NCI-H1930 (cell line): ENCODE data around the gene SRGAP3.
"Not testable (repeated sequence)": the region's sequence is repeated elsewhere in the genome, so short reads cannot be mapped to it uniquely, and the experiment has no call there.

Experiments used
- DNase-seq, 2 experiments: peaks; one replicate each; lab custom pipeline; 2025; lab: John Stamatoyannopoulos, UW

Gene SRGAP3

GRCh38 chr3:9249273-9250192, at the start of gene SRGAP3:
TSS of gene SRGAP3 (minus strand) at chr3:9249646. CDS start at chr3:9248951, 695 bp downstream.
- DNase-seq: peak; percentile 44 to 61

- no peak for DNase-seq
These were observed 48.8 kb upstream of the SRGAP3 start for GRCh38 chr3:9298236-9298635.

GRCh38 chr3:9296241-9296640, 46.8 kb upstream of the SRGAP3 start:
- DNase-seq: peak; percentile 20 to 52

DNA sequence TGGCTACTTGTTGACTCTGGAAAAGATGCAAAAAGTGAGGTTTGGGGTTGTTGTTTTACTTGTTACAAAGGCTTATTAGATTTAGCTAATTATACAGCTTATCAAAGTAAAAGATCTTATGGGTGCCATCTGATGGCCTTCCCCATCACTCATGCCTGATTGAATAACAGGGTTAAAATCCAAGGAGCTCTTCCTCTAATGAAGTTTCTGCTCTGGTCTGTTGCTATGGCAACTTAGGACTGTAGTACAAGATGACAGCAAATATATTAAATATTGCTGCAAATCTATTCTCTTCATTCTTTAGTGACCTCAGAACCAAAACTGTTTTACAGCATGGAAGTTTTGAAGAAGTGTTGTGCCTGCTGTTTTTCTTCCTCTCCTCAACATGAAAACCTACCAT, 45.6 kb upstream of the SRGAP3 start:
- no peak for DNase-seq

DNA sequence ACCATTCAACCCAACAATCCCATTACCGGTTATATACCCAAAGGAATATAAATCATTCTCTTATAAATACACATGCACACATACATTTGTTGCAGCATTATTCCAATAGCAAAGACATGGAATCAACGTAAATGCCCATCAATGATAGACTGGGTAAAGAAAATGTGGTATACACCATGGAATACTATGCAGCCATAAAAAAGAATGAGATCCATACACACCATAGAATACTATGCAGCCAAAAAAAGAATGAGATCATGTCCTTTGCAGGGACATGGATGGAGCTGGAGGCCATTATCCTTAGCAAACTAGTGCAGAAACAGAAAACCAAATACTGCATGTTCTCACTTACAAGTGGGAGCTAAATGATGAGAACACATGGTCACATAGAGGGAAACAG, 44.5 kb upstream of the SRGAP3 start:
- not testable (repeated sequence) for DNase-seq

- peak; percentile 57 to 80 for DNase-seq
These were observed 43.6 kb upstream of the SRGAP3 start for GRCh38 chr3:9293076-9293475.

DNA sequence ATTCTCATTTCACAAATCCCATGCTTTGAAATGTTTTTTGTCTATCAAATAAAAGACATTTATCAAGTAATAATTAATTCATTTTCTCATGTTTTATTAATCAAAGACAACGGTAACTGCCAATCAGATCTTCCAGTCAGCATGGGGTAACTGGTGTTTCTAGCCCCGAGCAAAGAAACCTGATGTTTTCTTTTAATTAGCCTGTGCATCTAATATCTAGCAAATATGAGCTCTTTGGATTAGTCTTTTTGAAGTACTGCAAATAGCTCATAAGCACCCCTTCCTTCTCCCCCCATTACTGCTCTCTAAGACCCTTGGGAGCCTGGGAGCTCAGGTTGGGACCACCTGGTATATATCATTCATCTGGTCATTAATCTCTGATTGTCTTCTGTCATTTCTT, 43.1 kb upstream of the SRGAP3 start:
- peak in 1 of 2 experiments; percentile 57 for DNase-seq

GRCh38 chr3:9291821-9292410, 42.5 kb upstream of the SRGAP3 start:
- DNase-seq: peak in 1 of 2 experiments; percentile 20

DNA sequence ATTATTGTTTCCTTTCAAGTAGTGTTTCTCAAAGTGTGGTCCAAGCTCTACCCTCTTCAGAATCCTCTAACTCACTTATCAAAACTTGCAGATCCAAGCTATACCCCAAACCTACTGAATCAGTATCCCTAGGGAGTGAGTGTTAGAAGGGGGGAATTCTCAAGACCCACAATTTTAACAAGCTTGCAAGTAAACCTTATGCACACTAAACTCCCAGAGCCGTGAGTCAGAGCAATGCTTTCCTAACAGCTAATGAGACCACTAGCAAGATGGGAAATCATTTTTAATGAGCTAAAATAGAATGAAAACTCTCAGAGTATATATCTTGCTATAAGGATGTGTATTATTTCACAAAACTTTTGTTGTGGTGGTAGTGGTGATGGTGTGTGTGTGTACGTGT, 41.1 kb upstream of the SRGAP3 start:
- DNase-seq: no peak

GRCh38 chr3:9281533-9281932, 32.1 kb upstream of the SRGAP3 start:
- DNase-seq: not testable (repeated sequence)

- no peak for DNase-seq
These were observed 31.2 kb upstream of the SRGAP3 start for GRCh38 chr3:9280451-9281219.

- DNase-seq: no peak
These were observed 30.5 kb upstream of the SRGAP3 start for GRCh38 chr3:9279966-9280365.

GRCh38 chr3:9278498-9278897, 29.1 kb upstream of the SRGAP3 start:
- DNase-seq: no peak

GRCh38 chr3:9278085-9278484, 28.6 kb upstream of the SRGAP3 start:
- DNase-seq: no peak

DNA sequence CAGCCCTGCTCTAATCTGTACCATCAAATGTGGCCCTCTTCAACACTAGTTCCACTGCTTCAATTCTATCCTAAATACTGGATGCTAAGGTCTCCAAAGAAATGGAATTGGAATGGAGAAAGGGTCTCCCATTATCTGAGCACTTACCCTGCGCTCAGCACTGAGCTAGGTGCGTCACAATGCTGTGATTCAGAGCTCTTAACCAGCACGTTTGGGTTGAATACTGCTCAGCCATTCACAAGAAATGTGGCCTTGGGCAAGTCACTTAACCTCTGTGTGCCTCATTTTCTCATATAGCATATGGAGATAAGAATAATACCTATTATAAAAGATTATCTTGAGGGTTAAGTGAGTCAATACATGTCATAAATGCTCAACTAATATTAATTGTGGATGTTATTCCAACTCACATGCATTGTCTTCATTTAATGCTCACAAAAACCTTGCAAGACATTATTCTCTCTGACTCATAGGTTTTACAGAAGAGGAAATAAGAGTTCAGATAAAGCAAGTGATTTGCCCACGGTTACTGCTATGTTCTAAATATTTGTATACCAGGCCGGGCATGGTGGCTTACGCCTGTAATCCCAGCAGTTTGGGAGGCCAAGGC, 27.4 kb upstream of the SRGAP3 start:
- DNase-seq: no peak

GRCh38 chr3:9271903-9272302, 22.5 kb upstream of the SRGAP3 start:
- DNase-seq: no peak

DNA sequence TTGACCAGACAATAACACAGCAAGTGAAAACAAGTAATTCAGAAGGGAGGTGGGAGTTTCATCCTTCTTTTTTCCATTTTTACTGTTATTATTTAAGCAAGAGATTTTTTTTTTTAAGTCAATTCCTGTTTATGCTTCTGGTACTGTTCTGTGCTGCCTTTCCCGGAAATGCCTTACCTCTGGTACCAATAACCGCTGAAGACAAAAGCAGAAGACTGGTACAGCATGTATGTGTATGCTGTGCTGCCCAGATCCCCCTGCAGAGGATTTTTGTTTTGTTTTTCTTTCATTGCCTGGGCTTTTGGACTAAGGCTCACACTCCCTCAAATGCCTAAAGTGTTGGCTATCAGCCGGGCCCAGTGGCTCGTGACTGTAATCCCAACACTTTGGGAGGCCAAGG, 21.3 kb upstream of the SRGAP3 start:
- no peak for DNase-seq

DNA sequence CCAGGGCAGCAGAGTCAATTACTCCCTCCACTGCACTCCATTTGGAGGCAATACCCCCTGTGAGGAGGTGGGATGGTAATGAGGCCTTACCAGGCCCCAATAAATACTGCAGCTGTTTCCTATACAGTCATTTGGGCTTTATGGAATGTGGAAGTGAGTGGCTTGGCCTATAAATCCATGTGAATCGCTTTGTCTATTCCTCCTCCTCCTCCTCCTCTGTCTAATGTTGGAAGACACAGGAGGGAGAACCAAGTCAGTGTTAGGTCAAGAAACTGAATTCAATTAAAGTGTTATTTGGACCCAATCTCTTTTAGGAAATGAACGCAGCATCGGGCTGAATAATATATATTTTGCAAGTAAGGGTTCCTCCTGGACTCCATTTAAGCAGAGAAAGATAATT, 17.3 kb upstream of the SRGAP3 start:
- no peak for DNase-seq

DNA sequence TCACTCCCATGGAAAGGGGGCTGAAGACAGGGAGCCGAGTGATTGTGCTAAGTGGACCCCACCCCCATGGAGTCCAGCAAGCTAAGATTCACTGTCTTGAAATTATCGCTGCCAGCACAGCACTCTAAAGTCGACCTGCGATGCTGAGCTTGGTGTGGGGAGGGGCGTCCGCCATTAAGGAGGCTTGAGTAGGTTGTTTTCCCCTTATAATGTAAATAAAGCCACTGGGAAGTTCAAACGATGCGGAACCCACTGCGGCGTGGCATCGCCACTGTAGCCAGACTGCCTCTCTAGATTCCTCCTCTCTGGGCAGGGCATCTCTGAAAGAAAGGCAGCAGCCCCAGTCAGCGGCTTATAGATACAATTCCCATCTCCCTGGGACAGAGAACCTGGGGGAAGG, 10.9 kb upstream of the SRGAP3 start:
- DNase-seq: no peak

DNA sequence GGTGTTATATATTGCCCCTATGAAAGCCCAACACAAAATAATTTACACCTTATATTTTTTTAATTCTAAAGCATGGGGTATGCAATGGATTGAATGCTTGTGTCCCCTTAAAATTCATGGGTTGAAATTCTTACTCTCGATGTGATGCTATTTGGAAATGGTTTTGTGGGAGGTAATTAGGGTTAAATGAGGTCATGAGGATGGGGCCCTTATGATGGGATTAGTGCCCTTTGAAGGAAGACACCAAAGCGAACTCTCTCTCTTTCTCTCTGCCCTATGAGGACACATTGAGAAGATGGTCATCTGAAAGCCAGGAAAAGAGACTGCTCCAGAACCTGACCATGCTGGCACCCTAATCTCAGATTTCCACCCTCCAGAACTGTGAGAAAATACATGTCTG, 7.6 kb upstream of the SRGAP3 start:
- DNase-seq: no peak

DNA sequence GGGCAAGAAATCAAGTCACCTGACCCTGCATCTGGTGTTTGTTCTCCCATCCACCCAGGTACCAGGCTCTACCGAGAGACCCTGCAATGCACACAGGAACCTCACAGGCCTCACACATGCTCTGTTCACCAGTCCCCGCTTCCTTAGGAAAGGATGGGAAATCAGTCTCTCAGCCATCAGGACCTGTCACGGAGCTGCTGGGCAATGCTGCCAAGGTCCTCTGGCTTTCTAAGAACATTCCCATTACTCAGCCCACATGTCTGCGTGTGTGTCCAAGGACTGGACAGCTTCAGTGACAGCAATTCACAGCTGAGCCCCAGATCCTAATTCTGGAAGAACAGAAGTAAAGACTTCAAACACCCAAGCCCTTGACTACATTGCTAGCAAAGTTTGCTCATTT, 6.5 kb upstream of the SRGAP3 start:
- DNase-seq: no peak

DNA sequence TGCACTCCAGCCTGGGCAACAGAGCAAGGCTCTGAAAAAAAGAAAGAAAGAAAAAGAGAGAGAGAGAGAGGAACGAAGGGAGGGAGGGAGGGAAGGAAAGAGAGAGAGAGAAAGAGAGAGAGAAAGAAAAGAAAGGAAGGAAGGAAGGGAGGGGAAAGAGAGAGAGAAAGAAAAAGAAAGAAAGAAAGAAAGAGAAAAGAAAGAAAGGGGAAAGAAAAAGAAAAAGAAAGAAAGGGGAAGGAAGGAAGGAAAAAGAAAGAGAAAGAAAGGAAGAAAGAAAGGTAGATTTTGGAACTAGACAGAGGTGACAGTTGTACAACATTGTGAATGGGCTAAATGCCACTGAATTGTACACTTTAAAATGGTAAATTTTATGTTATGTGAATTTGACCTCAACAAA, 5.3 kb upstream of the SRGAP3 start:
- DNase-seq: no peak
